Neural cell (in vitro differentiated cells): ENCODE measurements around the gene NINJ1. TPM values are rescaled to one million over a fixed set of nuclear protein-coding genes. Genes with fewer than 3 reads are reported as not detected.

Experiments
- H2AFZ ChIP-seq: fragments of 200-600, 300-800 bp; sonication (generic), shearing (Covaris generic); 2 replicates; pipeline ENCODE4 v1.6.0; 2014; ENCODE audit warnings: low read depth, mild to moderate bottlenecking, antibody characterized with exemption, low read length, moderate library complexity
- H3F3A ChIP-seq: fragments of 200-600 bp; shearing (Covaris generic); 2 replicates; pipeline ENCODE4 v1.6.1; 2016; ENCODE audit warnings: mild to moderate bottlenecking, moderate library complexity, mixed read lengths, antibody characterized with exemption, low read length; ENCODE audit not compliant: insufficient read depth, poor library complexity, severe bottlenecking
- H3K27ac ChIP-seq: fragments of 200-600, 300-800 bp; sonication (generic), shearing (Covaris generic); 2 replicates; pipeline ENCODE4 v1.5.1; 2014; ENCODE audit warnings: mild to moderate bottlenecking, low read length, moderate library complexity
- H3K27me3 ChIP-seq: fragments of 300-800, 200-600 bp; sonication (generic), shearing (Covaris generic); 2 replicates; pipeline ENCODE4 v1.6.0; 2014; ENCODE audit warnings: mild to moderate bottlenecking, low read depth, low read length, moderate library complexity; ENCODE audit not compliant: insufficient read depth
- H3K36me3 ChIP-seq: fragments of 300-800, 200-600 bp; sonication (generic), shearing (Covaris generic); 2 replicates; pipeline ENCODE4 v1.5.1; 2014; ENCODE audit warnings: mild to moderate bottlenecking, antibody characterized with exemption, low read length, moderate library complexity; ENCODE audit not compliant: insufficient read depth
- H3K4me2 ChIP-seq: fragments of 300-800, 200-600 bp; sonication (generic), shearing (Covaris generic); 2 replicates; pipeline ENCODE4 v1.6.0; 2014; ENCODE audit warnings: mild to moderate bottlenecking, low read length
- H3K4me3 ChIP-seq: fragments of 300-800, 200-600 bp; sonication (generic), shearing (Covaris generic); 2 replicates; pipeline ENCODE4 v1.5.1; 2014; ENCODE audit warnings: mild to moderate bottlenecking, low read length, moderate library complexity
- H3K79me2 ChIP-seq: fragments of 200-600 bp; shearing (Covaris generic); replicated peaks from 2 replicates; pipeline ENCODE4 v1.6.0; 2014; ENCODE audit warnings: mild to moderate bottlenecking, low read length, moderate library complexity; ENCODE audit not compliant: insufficient read depth
- H3K9ac ChIP-seq: fragments of 300-800, 200-600 bp; sonication (generic), shearing (Covaris generic); 2 replicates; pipeline ENCODE4 v1.6.1; 2016; ENCODE audit warnings: mild to moderate bottlenecking, low read length, mixed read lengths
- H3K9me2 ChIP-seq: fragments of 200-600 bp; shearing (Covaris generic); 2 replicates; pipeline ENCODE4 v1.6.1; 2016; ENCODE audit warnings: mild to moderate bottlenecking, low read length, mixed read lengths; ENCODE audit not compliant: insufficient read depth
- H3K9me3 ChIP-seq: fragments of 200-600, 300-800 bp; sonication (generic), shearing (Covaris generic); 2 replicates; pipeline ENCODE4 v1.6.1; 2016; ENCODE audit warnings: mild to moderate bottlenecking, mixed run types, low read length, moderate library complexity, mixed read lengths
- H4K20me1 ChIP-seq: fragments of 200-600 bp; shearing (Covaris generic); 2 replicates; pipeline ENCODE4 v1.6.1; 2016; ENCODE audit warnings: mild to moderate bottlenecking, mixed run types; ENCODE audit not compliant: insufficient read depth
- CTCF ChIP-seq: fragments of 450-650 bp; IDR thresholded peaks from 2 replicates; pipeline ENCODE4 v1.5.1; 2014; ENCODE audit warnings: antibody characterized with exemption, mild to moderate bottlenecking, moderate library complexity; ENCODE audit not compliant: poor library complexity, severe bottlenecking
- EP300 ChIP-seq: fragments of 450-650 bp; conservative IDR thresholded peaks from 2 replicates; pipeline ENCODE4 v1.6.1; 2014; ENCODE audit warnings: antibody characterized with exemption, mild to moderate bottlenecking, moderate library complexity; ENCODE audit not compliant: poor library complexity, severe bottlenecking
- EZH2 ChIP-seq: fragments of 200-600, 300-800 bp; shearing (Covaris generic), sonication (generic); IDR thresholded peaks from 2 replicates; pipeline ENCODE4 v1.6.1; 2014; ENCODE audit warnings: antibody characterized with exemption, low read length, borderline replicate concordance, mild to moderate bottlenecking; ENCODE audit not compliant: insufficient read depth, poor library complexity, severe bottlenecking
- MXI1 ChIP-seq: fragments of 450-650 bp; conservative IDR thresholded peaks from 2 replicates; pipeline ENCODE4 v1.6.1; 2014; ENCODE audit warnings: antibody characterized with exemption, mild to moderate bottlenecking; ENCODE audit not compliant: poor library complexity, severe bottlenecking
- POLR2AphosphoS5 ChIP-seq: IDR thresholded peaks from 2 replicates; pipeline ENCODE4 v1.6.1; 2012
- RAD21 ChIP-seq: fragments of 450-650 bp; conservative IDR thresholded peaks from 2 replicates; pipeline ENCODE4 v1.6.1; 2014; ENCODE audit warnings: antibody characterized with exemption, mild to moderate bottlenecking, moderate library complexity
- SMC3 ChIP-seq: fragments of 450-650 bp; conservative IDR thresholded peaks from 2 replicates; pipeline ENCODE4 v1.6.1; 2014; ENCODE audit warnings: antibody characterized with exemption, mild to moderate bottlenecking, moderate library complexity; ENCODE audit not compliant: poor library complexity
- TAF1 ChIP-seq: IDR thresholded peaks from 2 replicates; pipeline ENCODE4 v1.6.1; 2012; ENCODE audit warnings: low read depth
- polyA plus RNA-seq: library from polyadenylated mRNA; depleted of rRNA; stranded (reverse); fragments of >200 nt; gene quantifications from 2 replicates; pipeline ENCODE4 v1.2.3, GENCODE V29; 2014
- TF ChIP-seq, protein P1 (sequence below): IDR thresholded peaks from 2 replicates; pipeline ENCODE4 v1.6.1; 2012; ENCODE audit warnings: borderline replicate concordance

NINJ1 gene
- polyA plus RNA-seq, 1 donor from 2014 or later: 2.7 TPM

- H3K9me3 ChIP-seq: no peaks in the 10 kb centered on the region
- H3K9me2 ChIP-seq: no peaks in the 10 kb centered on the region
- peak within 1 kb of the TSS; percentile 88 for H3K4me2 ChIP-seq
- no peaks in the 10 kb centered on the region for H4K20me1 ChIP-seq
- H3K9ac ChIP-seq: peak within 1 kb of the TSS; percentile 70
- H3K79me2 ChIP-seq: peaks cover 4% of the 10 kb centered on the region
- H3F3A ChIP-seq: no peaks in the 10 kb centered on the region
- H2AFZ ChIP-seq: peak within 1 kb of the TSS; percentile 73
- no peaks in the 10 kb centered on the region for H3K27me3 ChIP-seq
- TF ChIP-seq EP300 (no peak), RAD21 (no peak), MXI1 (no peak), SMC3 (peak; percentile 25), TAF1 (no peak), EZH2 (no peak), POLR2AphosphoS5 (peak; percentile 33)
- TF ChIP-seq, protein P1, sequence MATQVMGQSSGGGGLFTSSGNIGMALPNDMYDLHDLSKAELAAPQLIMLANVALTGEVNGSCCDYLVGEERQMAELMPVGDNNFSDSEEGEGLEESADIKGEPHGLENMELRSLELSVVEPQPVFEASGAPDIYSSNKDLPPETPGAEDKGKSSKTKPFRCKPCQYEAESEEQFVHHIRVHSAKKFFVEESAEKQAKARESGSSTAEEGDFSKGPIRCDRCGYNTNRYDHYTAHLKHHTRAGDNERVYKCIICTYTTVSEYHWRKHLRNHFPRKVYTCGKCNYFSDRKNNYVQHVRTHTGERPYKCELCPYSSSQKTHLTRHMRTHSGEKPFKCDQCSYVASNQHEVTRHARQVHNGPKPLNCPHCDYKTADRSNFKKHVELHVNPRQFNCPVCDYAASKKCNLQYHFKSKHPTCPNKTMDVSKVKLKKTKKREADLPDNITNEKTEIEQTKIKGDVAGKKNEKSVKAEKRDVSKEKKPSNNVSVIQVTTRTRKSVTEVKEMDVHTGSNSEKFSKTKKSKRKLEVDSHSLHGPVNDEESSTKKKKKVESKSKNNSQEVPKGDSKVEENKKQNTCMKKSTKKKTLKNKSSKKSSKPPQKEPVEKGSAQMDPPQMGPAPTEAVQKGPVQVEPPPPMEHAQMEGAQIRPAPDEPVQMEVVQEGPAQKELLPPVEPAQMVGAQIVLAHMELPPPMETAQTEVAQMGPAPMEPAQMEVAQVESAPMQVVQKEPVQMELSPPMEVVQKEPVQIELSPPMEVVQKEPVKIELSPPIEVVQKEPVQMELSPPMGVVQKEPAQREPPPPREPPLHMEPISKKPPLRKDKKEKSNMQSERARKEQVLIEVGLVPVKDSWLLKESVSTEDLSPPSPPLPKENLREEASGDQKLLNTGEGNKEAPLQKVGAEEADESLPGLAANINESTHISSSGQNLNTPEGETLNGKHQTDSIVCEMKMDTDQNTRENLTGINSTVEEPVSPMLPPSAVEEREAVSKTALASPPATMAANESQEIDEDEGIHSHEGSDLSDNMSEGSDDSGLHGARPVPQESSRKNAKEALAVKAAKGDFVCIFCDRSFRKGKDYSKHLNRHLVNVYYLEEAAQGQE: no peak
- H3K4me3 ChIP-seq: peak within 1 kb of the TSS; percentile 96
- no peaks in the 10 kb centered on the region for H3K36me3 ChIP-seq
- peak within 1 kb of the TSS; percentile 8 for H3K27ac ChIP-seq
Measured at GRCh38 chr9:93096131-93096802, 37.8 kb downstream of the NINJ1 start, which contains the start of gene CARD19. TSS of gene CARD19 (plus strand) at chr9:93096217. CDS start at chr9:93096346, 129 bp downstream.

- no peaks in the 10 kb centered on the region for H4K20me1 ChIP-seq
- H3K4me3 ChIP-seq: peak overlapping the region; percentile 96
- H3K4me2 ChIP-seq: no peak overlapping the region
- peak overlapping the region; percentile 70 for H3K9ac ChIP-seq
- no peaks in the 10 kb centered on the region for H3K27me3 ChIP-seq
- TF ChIP-seq SMC3 (no peak), MXI1 (peak; percentile 9)
- H2AFZ ChIP-seq: peak overlapping the region; percentile 27
- H3K9me2 ChIP-seq: no peaks in the 10 kb centered on the region
- no peaks in the 10 kb centered on the region for H3K9me3 ChIP-seq
- no peaks in the 10 kb centered on the region for H3F3A ChIP-seq
- H3K27ac ChIP-seq: no peak overlapping the region
- peaks cover 1% of the 10 kb centered on the region for H3K79me2 ChIP-seq
- no peaks in the 10 kb centered on the region for H3K36me3 ChIP-seq
Measured at GRCh38 chr9:93095205-93096130, 38.6 kb downstream of the NINJ1 start.

DNA sequence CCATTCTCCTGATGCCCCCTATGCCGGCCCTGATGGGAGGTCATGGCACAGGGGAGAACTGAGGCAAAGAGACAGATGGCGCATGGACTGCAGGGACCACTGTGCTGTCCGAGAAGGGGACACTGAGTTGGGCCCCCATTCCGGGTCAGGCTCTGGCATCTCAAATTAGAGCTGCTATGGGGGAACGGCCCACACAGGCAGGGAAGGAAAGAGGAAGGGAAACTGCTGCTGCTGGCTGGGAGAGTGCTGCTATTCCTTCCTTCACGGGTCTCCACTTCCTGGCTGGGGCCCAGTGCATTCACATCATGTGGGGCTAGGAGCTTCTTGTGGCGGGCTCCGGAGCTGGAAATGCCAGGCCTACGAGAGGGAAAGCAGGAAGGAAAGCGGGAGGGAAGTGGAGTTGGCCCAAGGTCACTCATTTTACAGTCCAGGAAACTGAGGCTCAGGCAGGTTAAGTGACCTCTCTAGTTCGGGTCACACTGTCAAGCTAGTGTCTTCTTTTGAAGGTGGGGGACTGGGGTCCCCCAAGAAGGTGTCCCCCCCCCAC lies 39.3 kb downstream of the NINJ1 start:
- no peaks in the 10 kb centered on the region for H3K9me2 ChIP-seq
- H3K9me3 ChIP-seq: no peaks in the 10 kb centered on the region
- TF ChIP-seq RAD21 (no peak), EP300 (no peak), TAF1 (no peak), MXI1 (no peak), EZH2 (no peak), POLR2AphosphoS5 (no peak), CTCF (no peak), SMC3 (no peak)
- TF ChIP-seq, protein P1: no peak
- H3K79me2 ChIP-seq: no peaks in the 10 kb centered on the region
- peak overlapping the region; percentile 96 for H3K4me3 ChIP-seq
- H3K9ac ChIP-seq: no peak overlapping the region
- no peak overlapping the region for H3K27ac ChIP-seq
- no peaks in the 10 kb centered on the region for H3F3A ChIP-seq
- no peaks in the 10 kb centered on the region for H3K27me3 ChIP-seq
- no peak overlapping the region for H3K4me2 ChIP-seq
- no peaks in the 10 kb centered on the region for H3K36me3 ChIP-seq
- H2AFZ ChIP-seq: no peak overlapping the region
- H4K20me1 ChIP-seq: no peaks in the 10 kb centered on the region
